Left lobe of liver (tissue), 2 donors: ENCODE measurements around the gene AIG1. TPM values are rescaled to one million over a fixed set of nuclear protein-coding genes. Genes with fewer than 3 reads are reported as not detected.
"Not testable (repeated sequence)": the region's sequence is repeated elsewhere in the genome, so short reads cannot be mapped to it uniquely, and the experiment has no call there.

Experiments used
- ATAC-seq: fragments of 200-7000 bp; cut with Tn5 transposase; one replicate; pipeline ENCODE4 v1.9.1; 2020; ENCODE audit warnings: mild to moderate bottlenecking, moderate library complexity
- DNase-seq: peaks from one replicate; pipeline ENCODE4 v3.0.0-alpha.2; 2020; ENCODE audit warnings: low spot score
- total RNA-seq: library from RNA; stranded (reverse); gene quantifications from one replicate; pipeline ENCODE4 v1.2.1, GENCODE V29; 2021
- donor health status: DM: no; HTN: no; CAD: no; lungs with moderate emphysema.
- donor health status: DM: no; HTN: yes; CAD: no.

Gene AIG1
- total RNA-seq: 96.8 TPM

GRCh38 chr6:143060806-143061596 is at the start of gene AIG1:
Gene AIG1, plus strand, starts transcription at chr6:143060889. Its CDS starts 37 bp downstream, at chr6:143060926.
- DNase-seq: peak; percentile 87
- ATAC-seq: peak; percentile 81

- no peak for ATAC-seq
- no peak for DNase-seq
These were observed 45.9 kb upstream of the AIG1 start for GRCh38 chr6:143014764-143015163.

GRCh38 chr6:143015300-143015706 is 45.4 kb upstream of the AIG1 start:
- ATAC-seq (no peak), DNase-seq (no peak)

DNA sequence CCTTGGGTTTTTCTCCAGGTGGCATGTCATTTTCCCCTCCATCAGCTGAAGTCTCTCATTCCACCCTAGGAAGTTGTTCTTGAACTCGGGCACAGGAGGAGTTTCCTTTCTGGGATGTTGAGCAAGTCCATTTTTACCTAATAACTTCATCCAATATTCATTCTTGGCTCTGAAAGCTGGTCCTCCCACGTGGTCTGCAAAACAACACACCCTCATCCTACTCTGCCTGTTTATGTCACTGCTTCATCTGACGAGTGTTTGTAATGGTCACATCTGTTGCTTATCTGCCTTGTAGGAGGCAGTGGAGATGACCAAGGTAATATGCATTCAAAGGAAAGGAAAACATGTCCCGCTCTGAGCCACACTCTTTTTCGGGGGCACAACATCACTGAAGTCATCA is 41.7 kb upstream of the AIG1 start:
- no peak for ATAC-seq

GRCh38 chr6:143020862-143021261 is 39.8 kb upstream of the AIG1 start:
- ATAC-seq, DNase-seq: not testable (repeated sequence)

More for the DNA sequence above, 41.7 kb upstream of the AIG1 start:
- DNase-seq: no peak

DNA sequence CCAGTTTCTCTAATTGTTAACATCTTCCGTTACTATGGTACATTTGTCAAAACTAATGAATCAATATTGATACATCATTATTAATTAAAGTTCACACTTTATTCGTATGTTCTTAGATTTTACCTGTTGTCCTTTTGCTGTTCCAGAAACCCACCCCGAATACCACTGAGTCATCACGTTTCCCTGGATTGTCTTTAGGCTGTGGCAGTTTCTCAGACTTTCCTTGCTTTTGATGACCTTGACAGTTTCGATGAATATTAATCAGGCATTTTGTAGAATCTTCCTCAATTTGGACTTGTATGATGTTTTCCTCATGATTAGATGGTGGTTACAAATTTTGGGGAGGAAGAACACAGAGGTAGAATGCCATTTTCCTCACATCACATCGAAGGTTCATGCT is 39.1 kb upstream of the AIG1 start:
- no peak for DNase-seq
- no peak for ATAC-seq

DNA sequence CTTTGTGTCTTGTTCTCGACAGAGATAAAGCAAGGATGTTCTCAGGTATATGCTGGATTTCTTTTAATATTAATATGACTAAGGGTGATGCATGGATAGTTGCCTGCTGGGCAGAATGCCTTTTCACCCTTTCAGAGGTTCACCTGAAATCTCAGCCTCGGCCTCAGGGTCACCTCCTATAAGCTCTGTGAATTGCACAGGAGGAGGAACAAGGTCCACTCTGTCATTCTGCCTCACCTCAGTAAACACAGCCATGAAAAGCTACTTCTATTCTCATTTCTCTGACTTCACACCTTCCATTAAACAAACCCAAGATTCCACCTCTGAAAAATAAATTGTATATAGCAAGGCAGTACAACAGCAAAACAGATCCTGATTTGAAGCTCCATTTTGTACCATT is 38.1 kb upstream of the AIG1 start:
- DNase-seq (no peak), ATAC-seq (no peak)

DNA sequence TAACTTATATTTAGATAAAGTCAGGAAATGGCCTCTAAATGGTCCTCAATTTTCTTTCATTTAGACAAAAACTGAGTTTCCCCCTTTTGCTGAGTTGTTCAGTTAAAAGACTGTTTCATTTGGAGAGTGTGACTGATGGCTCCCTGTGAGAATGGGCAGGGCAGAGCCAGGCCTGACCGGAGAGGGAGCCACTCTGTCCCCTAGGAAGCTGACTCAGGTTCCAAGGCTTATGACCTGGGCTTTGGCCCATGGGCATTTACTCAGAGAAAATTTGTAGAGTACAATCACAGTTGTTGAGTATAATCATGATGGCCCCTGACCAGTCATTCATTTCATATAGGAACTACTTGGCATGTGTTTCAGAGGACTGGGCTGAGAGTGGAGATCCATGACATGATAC is 37.0 kb upstream of the AIG1 start:
- DNase-seq: no peak
- no peak for ATAC-seq

DNA sequence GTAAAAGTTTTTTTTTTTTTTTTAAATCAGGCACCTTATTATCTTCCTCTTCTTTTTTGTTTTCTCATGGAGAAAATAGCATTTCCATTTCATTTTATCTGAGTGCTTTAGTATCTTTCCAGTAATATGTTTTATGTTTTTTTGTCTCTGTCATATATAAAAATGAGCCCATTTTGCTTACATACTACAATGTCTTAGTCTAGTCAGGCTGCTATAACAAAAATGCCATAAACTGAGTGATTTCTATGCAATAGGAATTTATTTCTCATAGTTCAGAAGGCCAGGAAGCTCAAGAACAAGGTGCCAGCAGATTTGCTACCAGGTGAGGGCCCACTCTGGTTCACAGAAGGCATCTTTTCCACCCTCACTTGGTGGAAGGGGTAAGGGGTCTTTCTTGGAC is 35.7 kb upstream of the AIG1 start:
- ATAC-seq: no peak
- no peak for DNase-seq

DNA sequence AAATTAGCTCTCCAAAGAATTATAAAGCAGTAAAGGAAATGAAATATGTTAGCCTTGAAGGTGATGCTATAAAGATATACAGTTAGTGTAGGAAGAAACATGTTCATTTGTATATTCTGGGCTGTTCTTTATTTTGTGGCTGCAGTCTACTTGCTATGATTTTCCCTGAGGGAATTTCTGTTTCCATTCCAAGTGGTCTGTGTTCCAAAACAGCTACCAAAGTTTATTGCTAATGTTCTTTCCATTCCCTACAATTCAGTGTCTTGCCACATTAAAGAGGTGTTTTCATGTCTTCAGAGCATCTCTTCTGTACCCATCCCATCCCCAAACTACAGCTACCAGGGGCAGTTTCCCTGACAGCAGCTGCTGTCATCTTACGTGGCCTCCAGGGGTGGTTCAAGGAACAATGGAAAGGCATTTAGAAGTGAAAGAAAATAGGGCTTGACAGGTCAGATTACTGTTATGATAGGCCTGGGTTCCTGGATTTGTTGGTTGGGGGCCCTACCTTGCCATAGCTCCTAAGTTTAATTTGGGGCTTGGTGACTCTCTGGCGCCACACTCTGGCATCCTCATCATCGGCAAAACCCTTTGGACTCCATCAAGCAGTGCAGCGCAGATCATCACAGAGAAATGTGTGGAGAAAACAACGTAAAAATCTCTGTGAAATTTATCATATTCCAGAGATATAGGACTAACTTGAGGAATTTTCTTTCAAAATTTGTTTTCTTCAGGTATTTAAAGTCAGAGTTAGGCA is 33.8 kb upstream of the AIG1 start:
- peak; percentile 48 for DNase-seq
- ATAC-seq: peak; percentile 76

DNA sequence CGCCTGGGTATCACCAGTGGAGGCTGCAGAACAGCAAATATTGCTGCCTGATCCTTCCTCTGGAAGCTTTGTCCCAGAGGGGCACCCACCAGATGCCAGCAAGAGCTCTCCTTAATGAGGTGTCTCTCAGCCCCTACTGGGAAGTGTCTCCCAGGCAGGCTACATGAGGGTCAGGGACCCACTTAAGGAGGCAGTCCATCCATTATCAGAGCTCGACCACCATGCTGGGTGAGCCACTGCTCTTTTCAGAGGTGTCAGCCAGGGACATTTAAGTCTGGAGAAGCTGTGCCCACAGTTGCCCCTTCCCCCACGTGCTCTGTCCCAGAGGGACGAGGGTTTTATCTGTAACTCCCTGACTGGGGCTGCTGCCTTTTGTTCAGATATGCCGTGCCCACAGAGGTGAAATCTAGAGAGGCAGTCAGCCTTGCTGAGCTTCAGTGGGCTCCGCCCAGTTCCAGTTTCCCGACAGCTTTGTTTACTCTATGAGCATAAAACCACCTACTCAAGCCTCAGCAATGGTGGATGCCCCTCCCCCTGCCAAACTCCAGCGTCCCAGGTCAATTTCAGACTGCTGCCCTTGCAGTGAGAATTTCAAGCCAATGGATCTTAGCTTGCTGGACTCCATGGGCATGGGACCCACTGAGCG is 25.9 kb upstream of the AIG1 start:
- no peak for DNase-seq
- no peak for ATAC-seq

- no peak for ATAC-seq
- no peak for DNase-seq
These were observed 23.2 kb upstream of the AIG1 start for GRCh38 chr6:143037470-143037869.

DNA sequence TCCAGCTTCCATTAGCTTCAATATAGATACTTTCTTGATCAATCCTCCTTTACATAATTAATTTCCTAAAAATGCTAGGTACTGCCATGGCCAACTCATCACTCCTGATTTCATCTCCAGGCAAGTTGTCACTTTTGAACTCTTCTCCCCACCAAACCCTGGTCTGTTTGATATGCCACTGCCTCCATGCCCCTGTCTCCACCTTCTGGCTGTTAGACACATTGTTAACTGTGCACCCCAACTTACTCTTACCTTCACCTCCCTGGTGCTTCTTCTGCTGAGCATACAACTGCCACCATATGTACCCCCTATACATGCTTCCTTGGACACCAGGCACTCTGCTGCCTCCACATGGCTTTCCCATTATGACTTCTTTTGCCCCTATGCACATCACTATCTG is 21.9 kb upstream of the AIG1 start:
- DNase-seq: no peak
- ATAC-seq: no peak

DNA sequence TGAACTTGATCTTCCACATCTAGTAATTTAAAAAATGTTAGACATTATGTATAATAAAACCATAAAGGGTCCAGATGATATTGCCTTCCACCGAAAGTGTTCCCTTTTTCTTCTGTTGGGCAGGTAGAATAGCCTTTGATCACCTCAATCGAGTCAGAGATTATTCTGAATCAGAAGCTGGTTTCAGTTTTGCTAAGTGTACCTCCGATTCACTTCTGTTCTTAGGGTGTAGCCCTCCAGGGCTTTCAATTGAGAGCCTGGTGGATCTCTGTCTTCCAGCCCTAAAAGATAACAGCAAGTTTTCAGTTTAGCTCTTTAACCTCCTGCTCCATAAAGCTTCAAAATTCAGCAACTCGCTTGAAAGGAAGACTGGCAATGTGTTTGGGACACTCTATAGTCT is 21.1 kb upstream of the AIG1 start:
- DNase-seq (no peak), ATAC-seq (no peak)

- no peak for ATAC-seq
- no peak for DNase-seq
These were observed 20.7 kb upstream of the AIG1 start for GRCh38 chr6:143040018-143040417.

DNA sequence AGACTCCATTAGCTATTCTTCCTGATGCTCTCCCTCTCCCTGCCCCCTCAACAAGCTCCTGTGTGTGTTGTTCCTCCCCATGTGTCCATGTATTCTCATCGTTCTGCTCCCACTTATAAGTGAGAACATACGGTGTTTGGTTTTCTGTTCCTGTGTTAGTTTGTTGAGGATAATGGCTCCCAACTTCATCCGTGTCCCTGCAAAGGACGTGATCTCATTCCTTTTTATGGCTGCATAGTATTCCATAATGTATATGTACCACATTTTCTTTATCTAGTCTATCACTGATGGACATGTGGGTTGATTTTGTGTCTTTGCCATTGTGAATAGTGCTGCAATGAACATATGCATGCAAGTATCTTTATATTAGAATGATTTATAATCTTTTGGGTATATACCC is 16.3 kb upstream of the AIG1 start:
- DNase-seq, ATAC-seq: not testable (repeated sequence)

- DNase-seq (no peak), ATAC-seq (no peak)
These were observed 11.1 kb upstream of the AIG1 start for GRCh38 chr6:143049611-143050010.

DNA sequence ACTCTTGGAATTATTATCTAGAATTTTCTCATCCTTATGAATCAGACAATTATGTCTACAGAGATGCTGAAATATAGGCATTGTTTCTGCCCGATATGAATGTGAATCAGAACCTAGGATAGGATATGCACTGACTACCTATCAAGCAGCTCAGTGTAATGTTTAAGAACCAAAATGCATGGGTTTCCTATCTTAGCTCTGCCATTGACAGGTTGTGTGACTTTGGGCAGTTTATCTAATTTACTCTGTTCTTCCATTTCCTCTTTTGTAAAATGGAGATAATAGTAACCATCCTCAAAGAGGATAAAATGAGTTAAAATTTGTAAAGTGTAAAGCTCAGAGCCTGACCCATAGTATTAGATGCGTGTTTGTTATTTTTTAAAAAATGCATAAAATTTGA is 10.2 kb upstream of the AIG1 start:
- DNase-seq (no peak), ATAC-seq (no peak)

GRCh38 chr6:143052282-143052681 is 8.4 kb upstream of the AIG1 start:
- ATAC-seq: no peak

GRCh38 chr6:143053856-143054255 is 6.8 kb upstream of the AIG1 start:
- DNase-seq (no peak), ATAC-seq (no peak)

More at GRCh38 chr6:143052282-143052681, 8.4 kb upstream of the AIG1 start:
- DNase-seq: no peak

DNA sequence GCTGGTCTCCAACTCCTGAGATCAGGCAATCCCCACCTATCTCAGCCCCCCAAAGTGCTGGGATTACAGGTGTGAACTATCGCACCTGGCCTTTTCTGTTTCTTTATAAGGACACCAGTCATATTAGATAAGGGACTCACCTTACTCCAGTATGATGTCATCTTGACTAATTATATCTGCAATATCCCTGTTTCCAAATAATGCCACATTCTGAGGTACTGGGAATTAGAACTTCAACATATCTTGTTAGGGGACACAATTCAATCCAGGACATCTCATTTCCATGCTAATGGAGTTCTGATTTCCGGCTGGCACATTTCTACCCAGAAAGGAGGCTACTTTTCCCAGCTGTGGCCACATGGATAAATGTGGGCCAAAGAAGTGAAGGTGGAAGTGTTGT is 6.4 kb upstream of the AIG1 start:
- ATAC-seq: no peak
- DNase-seq: no peak

DNA sequence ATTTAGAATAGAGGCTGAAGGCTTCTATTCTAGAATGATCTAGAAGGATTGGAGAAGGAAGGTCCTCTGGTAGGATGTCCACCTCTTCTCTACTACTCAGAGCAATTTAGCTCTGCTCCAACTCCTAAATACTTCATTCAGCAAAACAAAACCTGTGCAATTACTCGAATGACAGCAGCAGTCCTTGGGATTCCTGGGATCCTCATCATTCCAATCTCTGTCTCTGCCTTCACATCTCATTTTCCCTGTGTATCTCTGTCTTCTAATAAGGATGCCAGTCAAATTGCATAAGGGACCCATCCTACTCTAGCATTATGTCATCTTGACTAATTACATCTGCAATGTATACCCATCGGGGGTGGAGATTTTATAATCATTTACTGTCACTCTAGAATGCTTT is 5.5 kb upstream of the AIG1 start:
- no peak for DNase-seq
- ATAC-seq: no peak
